Measurements from ENCODE around the gene TDRD3. TPM values are rescaled to one million over a fixed set of nuclear protein-coding genes. Genes with fewer than 3 reads are reported as not detected.

The TDRD3 gene
- polyA plus RNA-seq, 1 experiment: 10.8 TPM

GRCh38 chr13:60509601-60510386 is 112.8 kb downstream of the TDRD3 start:
- TF ChIP-seq CTCF (IDR thresholded peaks at IDR 0.05; ENCODE audit: low read depth, low read length): no peak
- H3K9me3 ChIP-seq (ENCODE audit: control insufficient read depth, insufficient read depth, low read length): no peaks in the 10 kb centered on the region
- no peak overlapping the region for H3K4me3 ChIP-seq (ENCODE audit: low read depth, low read length)
- DNase-seq (ENCODE audit: low read depth, low spot score): no peak
- ChIA-PET CTCF (interaction anchor here (0.6 kb wide), 1 partner anchor 989 kb away, joined by 3 read pairs; no protein-coding TSS in a partner anchor), POLR2A (no interaction called here)
- no peak overlapping the region for H3K27ac ChIP-seq (ENCODE audit: low read depth, low read length)
- no peaks in the 10 kb centered on the region for H3K27me3 ChIP-seq (ENCODE audit: control insufficient read depth, insufficient read depth, low read length)

DNA sequence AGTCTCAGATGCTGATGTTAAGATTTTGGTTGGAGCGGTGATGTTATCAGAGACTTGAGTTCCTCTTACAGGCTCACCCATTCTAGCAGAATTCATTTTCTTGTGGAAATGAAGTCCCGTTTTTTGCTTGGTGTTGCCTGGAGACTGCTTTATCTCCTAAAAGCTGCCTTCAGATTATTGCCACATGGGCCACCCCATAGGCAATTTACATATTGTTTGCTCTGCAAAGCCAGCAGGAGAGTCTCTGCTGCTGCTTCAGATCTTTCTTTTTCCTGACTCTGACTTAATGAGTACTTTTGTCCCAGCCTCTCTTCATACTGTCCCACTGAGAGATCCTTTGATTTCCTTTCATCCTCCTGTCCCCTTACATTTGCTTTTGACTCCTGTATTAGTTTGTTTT is 114.6 kb downstream of the TDRD3 start:
- no peak for TF ChIP-seq CTCF (IDR thresholded peaks at IDR 0.05; ENCODE audit: low read depth, low read length)
- CTCF ChIA-PET: no interaction called here
- no peak for DNase-seq (ENCODE audit: low read depth, low spot score)
- no peak overlapping the region for H3K4me3 ChIP-seq (ENCODE audit: low read depth, low read length)
- no peak overlapping the region for H3K27ac ChIP-seq (ENCODE audit: low read depth, low read length)
- H3K9me3 ChIP-seq (ENCODE audit: control insufficient read depth, insufficient read depth, low read length): no peaks in the 10 kb centered on the region
- POLR2A ChIA-PET: no interaction called here
- H3K27me3 ChIP-seq (ENCODE audit: control insufficient read depth, insufficient read depth, low read length): no peaks in the 10 kb centered on the region

DNA sequence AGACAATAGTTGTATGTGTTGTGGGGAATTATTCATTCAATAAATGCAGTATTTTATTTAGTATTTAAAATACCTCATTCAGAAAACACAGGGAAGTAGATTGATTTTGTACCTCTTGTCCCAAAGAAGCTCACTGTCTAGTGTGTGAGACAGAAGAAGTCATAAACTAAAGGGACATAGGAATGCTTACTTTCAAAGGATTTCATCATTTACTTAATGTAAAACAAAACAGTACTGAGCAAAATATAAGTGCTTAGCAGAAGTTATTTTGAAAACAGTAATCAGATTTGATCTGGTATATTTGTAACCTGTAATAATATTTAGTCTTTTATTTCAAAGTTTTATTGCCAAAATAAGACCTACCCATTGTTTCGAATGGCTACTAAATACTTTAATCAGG is 117.9 kb downstream of the TDRD3 start:
- no peaks in the 10 kb centered on the region for H3K9me3 ChIP-seq (ENCODE audit: control insufficient read depth, insufficient read depth, low read length)
- no peak for TF ChIP-seq CTCF (IDR thresholded peaks at IDR 0.05; ENCODE audit: low read depth, low read length)
- ChIA-PET POLR2A (no interaction called here), CTCF (no interaction called here)
- DNase-seq (ENCODE audit: low read depth, low spot score): no peak
- H3K27ac ChIP-seq (ENCODE audit: low read depth, low read length): no peak overlapping the region
- H3K27me3 ChIP-seq (ENCODE audit: control insufficient read depth, insufficient read depth, low read length): no peaks in the 10 kb centered on the region
- H3K4me3 ChIP-seq (ENCODE audit: low read depth, low read length): no peak overlapping the region

DNA sequence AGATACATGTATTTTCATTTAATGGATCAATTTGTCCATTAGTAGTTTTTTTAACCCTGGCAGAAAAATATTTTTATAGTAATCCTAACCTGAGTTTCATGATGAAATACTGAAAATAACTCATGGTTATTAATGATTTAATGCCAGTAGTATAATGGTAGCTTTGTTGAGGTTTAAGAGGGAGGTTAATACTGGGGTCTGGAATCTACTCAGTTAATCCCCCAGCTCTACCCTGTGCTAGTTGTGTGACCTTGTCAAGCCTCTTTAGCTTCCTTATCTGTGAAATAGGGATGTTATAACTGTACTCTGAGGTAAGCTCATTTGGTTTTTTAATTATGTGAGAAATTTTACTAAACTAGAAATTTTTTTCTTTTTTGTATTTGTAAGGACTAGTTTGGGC is 122.5 kb downstream of the TDRD3 start:
- Histone ChIP-seq H3K27ac (ENCODE audit: low read depth, low read length) (no peak overlapping the region), H3K27me3 (ENCODE audit: control insufficient read depth, insufficient read depth, low read length) (no peaks in the 10 kb centered on the region), H3K4me3 (ENCODE audit: low read depth, low read length) (no peak overlapping the region), H3K9me3 (ENCODE audit: control insufficient read depth, insufficient read depth, low read length) (no peaks in the 10 kb centered on the region)
- no peak for TF ChIP-seq CTCF (IDR thresholded peaks at IDR 0.05; ENCODE audit: low read depth, low read length)
- ChIA-PET POLR2A (no interaction called here), CTCF (no interaction called here)
- no peak for DNase-seq (ENCODE audit: low read depth, low spot score)

DNA sequence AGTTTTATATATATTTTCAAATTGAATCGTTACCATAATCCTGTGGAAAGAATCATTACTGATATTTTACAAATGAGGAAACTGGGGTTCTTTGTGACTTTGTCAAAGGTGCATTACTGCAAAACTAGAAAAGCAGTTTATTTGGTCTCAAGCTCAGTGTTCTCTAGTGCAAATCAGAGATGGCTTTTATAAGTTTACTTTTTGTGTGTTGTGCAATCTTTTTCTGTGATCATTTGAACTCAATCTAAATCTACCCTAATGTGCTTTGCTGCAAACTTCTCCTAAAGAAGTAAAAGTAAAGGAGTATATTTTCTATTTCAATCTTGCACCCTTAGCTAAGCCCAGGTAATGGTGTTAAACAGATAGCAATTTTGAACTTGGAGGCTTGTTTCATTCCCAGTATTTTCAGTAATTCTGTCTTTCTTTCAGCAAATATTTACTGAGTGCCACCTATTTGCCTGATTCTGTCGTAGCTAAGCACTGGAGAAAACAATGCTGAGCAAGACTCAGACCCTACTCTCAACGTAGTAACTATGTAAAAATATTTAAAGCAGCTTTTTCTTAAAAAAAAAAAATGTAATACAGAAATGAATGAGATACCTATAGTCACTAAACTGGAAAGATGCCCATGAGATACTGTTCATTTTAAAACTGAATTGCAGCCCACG is 124.0 kb downstream of the TDRD3 start:
- POLR2A ChIA-PET: no interaction called here
- no peak for TF ChIP-seq CTCF (IDR thresholded peaks at IDR 0.05; ENCODE audit: low read depth, low read length)
- CTCF ChIA-PET: no interaction called here
- Histone ChIP-seq H3K4me3 (ENCODE audit: low read depth, low read length) (no peak overlapping the region), H3K9me3 (ENCODE audit: control insufficient read depth, insufficient read depth, low read length) (no peaks in the 10 kb centered on the region), H3K27ac (ENCODE audit: low read depth, low read length) (no peak overlapping the region), H3K27me3 (ENCODE audit: control insufficient read depth, insufficient read depth, low read length) (no peaks in the 10 kb centered on the region)
- DNase-seq (ENCODE audit: low read depth, low spot score): no peak
